HG02885 (cell line): ENCODE data around the gene DNAH3.
"Not testable (repeated sequence)": the region's sequence is repeated elsewhere in the genome, so short reads cannot be mapped to it uniquely, and the experiment has no call there.

Experiments
- ATAC-seq: cut with Tn5 transposase; IDR thresholded peaks from one replicate; pipeline ENCODE4 v1.9.1; 2021; ENCODE audit warnings: mild to moderate bottlenecking; ENCODE audit not compliant: unreplicated experiment, poor library complexity

Gene DNAH3

DNA sequence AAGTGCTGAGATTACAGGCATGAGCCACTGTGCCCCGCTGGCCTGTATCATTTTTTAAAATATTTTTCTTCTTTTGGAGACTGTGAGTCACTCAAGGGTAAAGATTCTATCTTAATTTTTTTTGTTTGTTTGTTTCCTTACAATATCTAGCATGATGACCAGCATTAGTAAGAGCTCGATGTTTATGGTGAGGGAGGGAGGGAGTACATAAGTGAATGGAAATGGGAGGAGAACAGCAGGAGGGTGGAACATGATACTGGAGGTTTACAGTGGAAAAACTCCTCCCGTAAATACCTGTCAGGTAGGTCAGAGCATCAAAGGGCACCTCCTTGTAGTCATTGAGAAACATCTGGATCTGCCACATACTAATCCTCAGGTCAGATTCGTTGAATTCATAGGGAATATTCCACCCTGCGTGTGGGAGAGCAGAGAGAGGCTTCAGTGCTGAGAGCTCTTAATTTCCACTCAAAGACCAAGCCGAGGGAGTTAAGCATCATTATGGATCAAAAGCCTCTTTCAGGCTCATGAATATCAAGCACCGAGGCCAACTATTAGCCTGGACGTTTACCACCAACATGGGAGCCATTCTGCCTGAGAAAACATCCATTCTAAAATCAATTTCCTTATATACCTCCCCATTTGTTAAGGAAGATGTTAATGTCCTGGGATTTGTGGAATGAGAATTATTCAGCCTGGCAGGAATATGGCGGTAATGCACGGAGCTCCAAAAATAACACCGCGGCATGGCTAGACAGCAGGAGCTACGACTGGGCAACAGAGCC, 198.3 kb downstream of the DNAH3 start:
- ATAC-seq, result no peak

DNA sequence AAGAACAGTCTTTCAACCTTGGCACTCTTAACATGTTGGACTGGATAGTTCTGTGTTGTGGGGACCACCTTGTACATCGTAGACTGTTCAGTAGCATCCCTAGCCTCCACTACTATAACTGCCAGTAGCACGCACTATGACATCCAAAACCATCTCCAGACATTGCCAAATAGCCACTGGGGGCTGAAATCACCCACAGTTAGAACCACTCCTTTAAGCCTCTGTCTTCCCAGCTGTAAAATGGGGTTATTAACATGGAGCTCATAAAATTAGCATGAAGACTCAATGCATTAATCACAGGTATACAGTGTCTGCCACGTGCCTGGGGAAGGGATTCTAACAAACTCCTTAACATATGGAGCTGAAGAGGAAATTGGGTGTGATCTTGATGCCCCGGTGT, 200.4 kb downstream of the DNAH3 start:
- ATAC-seq, result no peak

DNA sequence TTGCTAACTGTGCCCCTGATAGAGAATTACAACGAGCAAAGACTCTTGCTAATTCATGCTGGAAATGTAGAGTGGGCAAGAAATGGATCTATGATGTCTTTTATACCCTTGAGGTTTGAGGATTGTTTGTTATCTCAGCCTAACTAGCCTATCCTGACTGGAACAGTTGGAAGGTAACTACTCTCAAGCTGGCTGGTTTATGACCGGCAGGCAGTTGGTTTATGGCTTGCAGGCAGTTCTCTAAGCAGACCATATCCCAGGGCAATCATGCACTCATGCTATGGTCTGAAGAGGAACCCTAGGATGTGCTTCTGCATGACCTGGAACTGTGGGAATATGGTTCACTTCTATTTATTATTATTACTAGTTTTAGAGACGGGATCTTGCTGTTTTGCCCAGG, 201.0 kb downstream of the DNAH3 start:
- no peak for ATAC-seq

DNA sequence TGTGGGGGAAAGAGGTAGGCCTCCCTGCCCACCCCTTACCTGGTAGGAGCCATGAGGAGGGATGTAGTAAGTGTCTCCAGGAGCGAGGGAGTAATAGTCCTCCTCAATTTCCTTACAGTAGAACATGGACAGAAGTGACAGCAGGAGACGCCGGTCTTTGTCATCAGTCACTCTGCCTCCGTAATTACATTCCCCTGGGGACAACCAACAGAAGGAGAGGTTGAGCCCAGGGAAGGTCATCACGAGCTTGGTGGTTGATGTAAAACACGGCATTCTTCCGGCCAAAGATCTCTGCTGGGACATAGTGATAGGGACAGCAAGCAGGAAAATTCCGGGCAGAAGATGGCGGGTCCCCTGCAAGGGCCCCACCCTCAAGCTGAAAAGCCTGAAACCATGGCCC, 202.2 kb downstream of the DNAH3 start:
- no peak for ATAC-seq

DNA sequence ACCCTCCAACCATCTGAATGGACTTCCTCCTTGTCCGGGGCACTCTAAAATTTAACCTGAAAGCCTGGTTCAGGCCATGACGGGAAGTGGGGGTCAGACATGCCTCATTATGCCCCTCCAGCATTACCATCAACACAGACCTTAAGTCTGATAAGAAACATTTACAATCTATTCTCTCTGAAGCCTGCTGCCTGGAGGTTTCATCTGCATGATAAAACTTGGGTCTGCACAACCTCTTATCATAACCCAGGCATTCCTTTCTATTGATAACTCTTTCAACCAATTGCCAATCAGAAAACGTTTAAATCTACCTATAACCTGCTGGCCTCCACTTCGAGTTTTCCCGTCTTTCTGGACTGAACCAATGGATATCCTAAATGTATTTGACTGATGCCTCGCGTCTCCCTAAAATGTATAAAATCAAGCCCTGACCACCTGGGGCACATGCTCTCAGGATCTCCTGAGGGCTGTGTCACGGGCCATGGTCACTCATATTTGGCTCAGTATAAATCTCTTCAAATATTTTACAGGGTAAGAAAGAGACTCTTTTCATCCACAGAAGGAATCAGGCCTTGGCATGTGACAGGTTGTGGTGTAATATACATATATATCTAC, 204.5 kb downstream of the DNAH3 start:
- ATAC-seq, result no peak

DNA sequence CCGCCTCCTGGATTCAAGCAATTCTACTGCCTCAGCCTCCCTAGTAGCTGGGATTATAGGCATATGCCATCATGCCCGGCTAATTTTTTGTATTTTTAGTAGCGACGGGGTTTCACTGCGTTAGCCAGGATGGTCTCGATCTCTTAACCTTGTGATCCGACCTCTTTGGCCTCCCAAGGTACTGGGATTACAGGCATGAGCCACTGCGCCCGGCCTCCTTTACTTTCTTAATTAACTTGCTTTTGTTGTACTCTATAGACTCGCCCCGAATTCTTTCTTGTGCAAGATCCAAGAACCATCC, 205.1 kb downstream of the DNAH3 start:
- not testable (repeated sequence) for ATAC-seq

DNA sequence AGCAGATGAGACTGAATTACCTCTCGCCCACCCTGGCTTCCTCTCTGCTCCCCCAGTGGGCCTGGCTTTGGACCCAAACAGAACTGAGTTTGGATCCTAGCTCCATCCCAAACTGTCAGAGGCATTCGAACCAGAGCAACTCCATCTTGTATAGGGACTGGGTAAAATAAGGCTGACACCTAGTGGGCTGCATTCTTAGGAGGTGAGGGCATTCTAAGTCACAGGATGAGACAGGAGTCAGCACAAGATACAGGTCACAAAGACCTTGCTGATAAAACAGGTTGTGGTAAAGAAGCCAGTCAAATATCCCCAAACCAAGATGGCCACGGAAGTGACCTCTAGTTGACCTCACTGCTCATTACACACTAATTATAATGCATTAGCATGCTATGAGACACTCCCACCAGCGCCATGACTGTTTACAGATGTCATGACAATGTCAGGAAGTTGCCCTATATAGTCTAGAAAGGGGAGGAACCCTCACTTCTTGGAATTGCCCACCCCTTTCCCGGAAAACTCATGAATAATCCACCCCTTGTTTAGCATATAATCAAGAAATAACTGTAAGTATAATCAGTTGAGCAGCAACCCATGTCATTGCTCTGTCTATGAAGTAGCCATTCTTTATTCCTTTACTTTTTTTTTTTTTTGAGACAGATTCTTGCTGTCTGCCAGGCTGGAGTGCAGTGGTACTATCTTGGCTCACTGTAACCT, 205.6 kb downstream of the DNAH3 start:
- ATAC-seq, result no peak

DNA sequence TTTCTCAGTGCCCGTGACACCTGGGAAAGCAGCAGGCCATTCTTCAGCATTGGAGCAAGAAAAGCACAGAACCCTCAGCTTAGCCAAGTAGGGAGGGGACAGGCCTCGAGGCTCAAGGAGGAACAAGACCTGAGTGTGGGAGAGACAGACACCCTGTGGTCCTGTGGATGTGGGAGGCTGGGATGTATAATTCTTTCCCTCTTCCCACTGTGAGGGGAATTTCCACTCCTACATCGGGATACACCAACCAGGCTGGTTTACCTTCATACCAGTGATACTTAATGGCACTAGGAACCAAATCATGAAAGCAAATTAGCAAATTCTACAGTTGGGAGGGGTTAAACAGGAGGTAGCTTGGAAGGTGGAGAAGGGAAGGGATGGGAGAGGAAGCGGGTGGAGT, 208.4 kb downstream of the DNAH3 start:
- no peak for ATAC-seq

DNA sequence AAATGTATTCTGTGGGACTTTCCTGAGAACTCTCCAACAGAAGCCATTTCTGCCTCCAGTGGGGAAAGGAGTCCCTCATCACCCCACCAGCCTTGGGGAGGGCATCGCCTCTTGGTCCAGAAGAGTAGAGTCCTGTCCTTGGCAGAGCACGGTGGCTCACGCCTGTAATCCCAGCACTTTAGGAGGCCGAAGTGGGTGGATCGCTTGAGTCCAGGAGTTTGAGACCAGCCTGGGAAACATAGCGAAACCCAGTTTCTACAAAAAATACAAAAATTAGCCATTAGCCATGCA, 209.1 kb downstream of the DNAH3 start:
- no peak for ATAC-seq

DNA sequence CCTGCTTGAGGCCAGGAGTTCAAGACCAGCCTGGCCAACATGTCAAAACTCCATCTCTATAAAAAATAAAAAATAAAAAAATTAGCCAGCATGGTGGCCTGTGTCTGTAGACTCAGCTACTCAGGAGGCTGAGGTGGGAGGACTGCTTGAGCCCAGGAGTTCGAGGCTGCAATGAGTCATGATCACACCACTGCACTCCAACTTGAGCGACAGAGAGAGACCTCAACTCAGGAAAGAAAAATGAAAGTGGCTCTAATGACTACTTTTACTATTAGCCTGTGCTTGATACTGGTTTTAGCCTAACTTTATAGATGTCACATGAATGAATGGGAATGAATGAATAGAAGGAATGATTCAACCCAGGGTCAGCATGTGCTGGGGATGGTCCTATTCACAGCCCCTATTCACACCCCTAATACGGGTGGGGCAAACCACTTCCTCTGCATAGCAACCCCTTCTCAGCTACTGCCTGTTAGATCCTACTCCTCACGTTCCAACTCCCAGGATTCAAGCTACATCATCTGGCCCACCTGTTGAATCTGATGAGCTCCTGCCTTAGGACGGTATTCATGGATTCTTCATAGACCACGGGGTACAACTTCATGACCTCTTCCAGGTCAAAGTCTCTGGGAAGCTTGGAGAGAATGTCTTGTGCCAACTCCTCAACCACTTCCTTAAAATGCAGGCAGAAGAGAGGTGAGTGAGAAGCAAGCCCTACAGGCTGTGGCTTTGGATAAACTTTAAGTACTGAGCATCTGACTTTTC, 209.6 kb downstream of the DNAH3 start:
- no peak for ATAC-seq

DNA sequence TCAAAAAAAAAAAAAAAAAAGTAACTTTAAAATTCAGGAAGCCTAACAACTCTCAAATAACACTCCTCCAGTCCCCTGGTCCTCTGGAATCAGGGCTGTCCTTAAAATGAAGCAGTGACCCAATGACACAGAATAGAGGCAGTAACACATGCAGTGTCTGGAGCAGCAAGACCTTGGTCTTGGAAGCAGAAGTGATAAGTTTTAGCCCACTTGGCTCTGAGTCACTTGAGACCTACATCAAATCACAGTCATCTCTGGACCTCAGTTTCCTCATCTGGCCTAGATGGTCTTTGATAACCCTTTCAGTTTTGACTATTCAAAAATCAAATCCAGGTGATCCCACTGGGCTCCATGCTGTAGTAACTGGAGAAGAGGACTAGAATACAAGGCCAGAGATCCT, 211.0 kb downstream of the DNAH3 start:
- no peak for ATAC-seq

DNA sequence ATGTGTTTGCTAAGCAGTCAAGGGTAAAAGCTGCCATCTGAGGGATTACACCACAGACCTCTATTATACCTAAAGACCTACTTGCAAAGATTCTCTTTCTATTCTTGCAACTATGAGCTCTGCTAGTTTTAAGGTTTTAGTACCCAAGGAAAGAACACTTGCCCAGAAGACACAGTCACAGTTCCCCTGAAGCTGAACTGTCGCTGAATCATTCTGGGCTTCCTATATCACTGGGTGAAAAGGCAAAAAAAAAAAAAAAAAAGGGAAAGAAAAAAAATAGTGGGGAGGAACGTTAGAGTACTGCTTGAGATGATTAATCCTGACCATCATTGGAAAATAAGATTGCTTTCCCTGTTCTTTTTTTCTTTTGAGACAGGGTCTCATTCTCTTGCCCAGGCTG, 212.2 kb downstream of the DNAH3 start:
- no peak for ATAC-seq

DNA sequence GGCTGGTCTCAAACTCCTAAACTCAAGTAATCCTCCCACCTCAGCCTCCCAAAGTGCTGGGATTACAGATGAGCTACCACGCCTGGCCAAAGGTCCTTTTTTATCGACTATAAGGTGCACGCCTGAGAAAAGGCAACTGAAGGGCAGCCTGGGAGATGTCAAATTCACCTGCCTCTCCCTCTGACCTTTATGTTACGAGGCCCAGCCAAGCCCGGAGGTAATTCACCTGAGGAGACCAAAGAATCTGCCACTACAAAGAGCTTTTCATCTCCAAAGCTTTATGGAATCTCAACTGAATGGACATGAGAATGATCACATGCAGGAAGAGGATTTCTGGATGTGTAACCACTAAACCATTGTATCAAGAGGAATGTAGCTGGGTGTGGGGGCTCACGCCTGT, 212.9 kb downstream of the DNAH3 start:
- no peak for ATAC-seq

DNA sequence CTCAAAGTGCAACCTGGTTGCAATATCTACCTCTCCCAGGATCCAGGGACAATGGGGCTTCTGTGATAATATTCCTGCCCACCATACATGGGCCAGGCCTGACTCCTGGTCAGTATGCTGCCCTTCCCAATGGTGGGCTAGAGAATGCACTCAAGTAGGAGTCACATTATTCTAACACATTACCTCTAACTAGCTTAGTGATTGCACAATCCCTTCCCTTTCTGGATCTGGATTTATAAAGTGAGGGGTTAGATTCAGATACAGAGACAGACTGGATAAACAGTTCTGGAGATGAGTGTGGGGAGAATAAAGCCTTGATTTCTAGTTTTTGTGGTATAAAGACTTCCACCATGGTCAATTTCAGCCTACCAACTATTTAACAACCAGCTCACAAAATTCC, 217.1 kb downstream of the DNAH3 start:
- ATAC-seq, result no peak

DNA sequence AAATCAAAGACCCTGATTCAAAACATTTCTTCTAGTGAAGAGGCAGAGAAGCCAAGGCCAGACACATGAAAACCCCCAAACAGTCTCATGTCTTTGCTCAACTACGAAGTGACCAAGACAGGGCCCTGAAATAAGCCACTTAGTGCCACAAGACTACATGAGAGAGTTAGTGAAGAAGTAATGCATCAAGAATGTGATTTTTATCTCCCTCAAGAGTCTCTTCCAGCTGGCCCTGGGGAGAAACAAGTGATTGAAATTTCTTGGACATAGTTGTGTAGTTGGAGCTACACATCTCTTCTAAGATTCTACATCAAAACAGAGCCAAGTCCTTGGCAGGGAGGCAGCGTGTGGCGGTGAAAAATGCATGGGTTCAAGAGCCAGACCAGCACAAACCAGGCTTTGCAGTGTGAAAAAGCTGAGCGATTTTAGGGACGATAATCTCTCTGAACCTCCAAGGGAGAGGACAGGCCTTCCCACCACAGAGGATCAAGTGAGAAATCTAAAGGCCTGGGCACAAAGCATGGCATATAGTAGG, 219.5 kb downstream of the DNAH3 start:
- no peak for ATAC-seq

DNA sequence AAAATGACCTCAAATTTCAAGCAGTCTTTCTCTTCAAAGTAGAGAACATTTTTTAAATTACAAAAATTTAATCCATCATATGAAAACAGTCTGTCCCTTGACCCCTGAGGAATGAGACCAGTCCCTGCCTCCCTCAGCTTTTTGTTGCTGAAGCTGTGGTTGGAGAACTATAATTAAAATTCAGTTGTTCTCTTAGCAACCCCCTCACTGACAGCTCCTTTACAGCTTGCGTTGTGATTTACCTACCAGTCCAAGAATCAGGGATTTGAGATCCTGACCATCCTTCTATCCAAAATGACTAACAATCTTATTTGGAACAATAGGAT, 220.3 kb downstream of the DNAH3 start:
- no peak for ATAC-seq

DNA sequence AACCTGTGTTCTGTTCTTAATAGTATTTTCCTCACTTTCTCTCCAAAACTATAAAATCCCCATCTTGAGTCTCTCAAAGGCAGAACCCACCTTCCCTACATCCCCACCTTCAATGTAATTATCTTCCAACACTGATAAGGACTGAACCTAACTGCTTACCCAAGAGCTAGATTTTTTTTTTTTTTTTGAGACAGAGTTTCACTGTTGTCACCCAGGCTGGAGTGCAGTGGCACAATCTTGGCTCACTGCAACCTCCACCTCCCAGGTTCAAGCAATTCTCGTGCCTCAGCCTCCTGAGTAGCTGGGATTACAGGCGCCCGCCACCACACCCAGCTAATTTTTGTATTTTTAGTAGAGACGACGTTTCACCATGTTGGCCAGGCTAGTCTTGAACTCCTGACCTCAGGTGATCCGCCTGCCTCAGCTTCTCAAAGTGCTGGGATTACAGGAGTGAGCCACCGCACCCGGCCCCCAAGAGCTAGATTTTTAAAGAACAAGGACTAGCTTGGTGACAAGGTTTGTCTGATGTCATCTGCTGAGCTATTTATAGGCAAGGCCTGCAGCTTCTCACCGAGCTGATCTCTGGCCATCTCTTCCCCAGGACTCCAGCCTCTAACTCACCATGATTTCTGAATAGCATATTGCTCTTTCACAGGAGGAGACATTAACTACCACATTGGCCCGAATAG, 220.8 kb downstream of the DNAH3 start:
- ATAC-seq, result not testable (repeated sequence)

DNA sequence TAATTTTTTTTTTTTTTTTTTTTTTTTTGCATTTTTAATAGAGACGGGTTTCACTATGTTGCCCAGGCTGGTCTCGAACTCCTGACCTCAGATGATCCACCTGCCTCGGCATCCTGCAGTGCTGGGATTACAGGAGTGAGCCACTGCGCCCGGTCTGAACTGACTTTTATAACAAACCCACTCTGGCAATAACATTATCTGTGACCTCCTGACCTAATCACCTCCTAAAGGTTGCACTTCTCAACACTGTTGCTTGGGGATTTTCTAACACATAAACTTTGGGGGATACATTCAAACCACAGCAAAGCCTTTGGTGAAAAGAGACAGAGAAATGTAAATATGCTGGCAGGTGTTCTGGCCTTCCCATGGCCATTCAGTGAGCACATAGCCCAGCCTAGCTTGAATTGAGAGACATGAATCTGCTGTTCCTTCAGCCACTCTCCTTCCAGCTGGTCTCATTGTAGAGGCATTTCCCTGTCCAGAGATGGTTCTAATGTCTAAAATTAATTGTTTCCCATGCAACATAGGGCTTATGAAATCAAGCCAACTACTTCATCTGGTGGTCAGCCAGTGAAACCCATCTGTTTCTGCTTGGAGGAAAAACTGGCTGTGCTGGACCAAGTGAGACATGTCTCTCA, 221.8 kb downstream of the DNAH3 start:
- ATAC-seq, result no peak

DNA sequence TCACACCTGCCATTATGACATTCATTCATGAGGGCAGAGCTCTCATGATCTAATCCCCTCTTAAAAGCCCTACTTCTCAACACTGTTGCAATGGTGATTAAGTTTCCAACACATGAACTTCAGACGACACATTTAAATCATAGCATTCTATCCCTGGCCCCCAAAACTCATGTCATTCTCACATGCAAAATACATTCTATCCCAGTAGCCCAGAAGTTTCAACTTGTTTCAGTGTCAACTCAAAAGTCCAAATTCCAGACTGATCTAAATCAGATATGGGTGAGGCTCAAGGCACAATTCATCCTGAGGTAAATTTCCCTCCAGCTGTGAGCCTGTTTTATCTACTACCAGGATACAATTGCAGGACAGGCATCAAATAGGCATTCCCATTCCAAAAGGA, 224.9 kb downstream of the DNAH3 start:
- no peak for ATAC-seq

DNA sequence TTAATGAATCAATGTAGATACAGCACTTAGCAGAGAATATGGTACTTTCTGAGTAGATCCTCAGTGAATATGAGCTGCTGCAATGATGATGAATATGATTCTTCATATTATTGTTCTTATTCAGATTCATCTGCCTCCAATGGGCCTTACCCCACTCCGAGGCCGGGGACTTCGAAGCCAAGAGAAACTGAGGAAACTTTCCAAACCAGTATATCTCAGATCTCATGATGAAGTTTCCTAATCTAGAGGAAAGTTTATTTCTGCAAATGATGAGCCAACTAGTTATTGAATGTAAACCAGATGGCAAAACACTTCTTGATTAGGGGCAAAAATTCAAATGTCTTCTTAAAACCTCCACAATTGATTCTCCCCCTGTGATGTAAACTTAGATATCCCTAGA, 226.8 kb downstream of the DNAH3 start:
- no peak for ATAC-seq
